ENCODE measurements around the gene FYN.

DNA sequence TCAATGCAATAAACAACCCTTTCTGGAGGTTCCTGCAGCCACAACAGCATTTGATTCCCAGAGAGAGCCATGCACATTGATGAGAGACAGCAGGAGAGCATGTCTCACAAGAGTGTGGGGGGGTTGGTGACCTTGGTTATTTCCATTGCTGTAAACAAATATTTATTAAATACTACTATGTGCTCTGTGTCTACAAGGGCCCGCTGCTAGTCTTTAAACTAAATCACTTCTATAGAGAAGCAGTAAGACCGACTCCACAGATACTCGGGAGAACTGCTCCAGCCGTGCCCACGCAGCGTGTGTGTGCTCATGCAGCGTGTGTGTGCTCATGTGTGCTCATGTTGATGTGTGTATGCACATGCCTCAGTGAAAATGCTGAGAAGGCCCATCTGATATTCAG, 184.9 kb downstream of the FYN start:
- TF ChIP-seq, protein P1, sequence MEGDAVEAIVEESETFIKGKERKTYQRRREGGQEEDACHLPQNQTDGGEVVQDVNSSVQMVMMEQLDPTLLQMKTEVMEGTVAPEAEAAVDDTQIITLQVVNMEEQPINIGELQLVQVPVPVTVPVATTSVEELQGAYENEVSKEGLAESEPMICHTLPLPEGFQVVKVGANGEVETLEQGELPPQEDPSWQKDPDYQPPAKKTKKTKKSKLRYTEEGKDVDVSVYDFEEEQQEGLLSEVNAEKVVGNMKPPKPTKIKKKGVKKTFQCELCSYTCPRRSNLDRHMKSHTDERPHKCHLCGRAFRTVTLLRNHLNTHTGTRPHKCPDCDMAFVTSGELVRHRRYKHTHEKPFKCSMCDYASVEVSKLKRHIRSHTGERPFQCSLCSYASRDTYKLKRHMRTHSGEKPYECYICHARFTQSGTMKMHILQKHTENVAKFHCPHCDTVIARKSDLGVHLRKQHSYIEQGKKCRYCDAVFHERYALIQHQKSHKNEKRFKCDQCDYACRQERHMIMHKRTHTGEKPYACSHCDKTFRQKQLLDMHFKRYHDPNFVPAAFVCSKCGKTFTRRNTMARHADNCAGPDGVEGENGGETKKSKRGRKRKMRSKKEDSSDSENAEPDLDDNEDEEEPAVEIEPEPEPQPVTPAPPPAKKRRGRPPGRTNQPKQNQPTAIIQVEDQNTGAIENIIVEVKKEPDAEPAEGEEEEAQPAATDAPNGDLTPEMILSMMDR (IDR thresholded peaks at IDR 0.05; ENCODE audit: insufficient read depth, low read length, poor library complexity, severe bottlenecking) = no peak
- TF ChIP-seq EZH2phosphoT487 (conservative IDR thresholded peaks at IDR 0.05; ENCODE audit: low read length) = no peak

All from SU-DHL-6 (cell line).